NCI-H187 (cell line): Measurements from ENCODE around the gene CEP44.
"Not testable (repeated sequence)": the region's sequence is repeated elsewhere in the genome, so short reads cannot be mapped to it uniquely, and the experiment has no call there.

Experiments
- DNase-seq, 2 experiments: peaks; one replicate each; lab custom pipeline; 2025; lab: John Stamatoyannopoulos, UW

CEP44 gene

DNA sequence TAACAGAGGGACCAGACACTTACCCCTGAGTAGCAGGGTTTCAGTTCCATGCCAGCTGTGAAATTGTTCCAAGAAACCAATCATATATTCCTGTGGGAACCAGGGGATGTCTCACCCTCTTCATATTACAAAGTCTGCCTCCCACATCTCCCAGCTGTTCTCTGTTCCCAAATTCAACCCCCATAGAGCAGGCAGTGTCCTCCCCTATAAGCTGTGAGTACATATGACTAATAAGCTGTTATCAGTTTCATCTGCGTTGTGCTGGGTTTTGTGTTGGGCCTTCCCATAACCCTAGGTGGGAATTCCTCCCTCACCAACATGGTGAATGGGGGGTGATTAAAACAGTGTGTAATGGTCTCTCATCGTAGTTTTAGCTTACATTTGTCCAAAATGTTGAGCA lies 41.0 kb downstream of the CEP44 start:
- no peak for DNase-seq

GRCh38 chr4:174332741-174333493 lies 49.2 kb downstream of the CEP44 start:
- DNase-seq = no peak

DNA sequence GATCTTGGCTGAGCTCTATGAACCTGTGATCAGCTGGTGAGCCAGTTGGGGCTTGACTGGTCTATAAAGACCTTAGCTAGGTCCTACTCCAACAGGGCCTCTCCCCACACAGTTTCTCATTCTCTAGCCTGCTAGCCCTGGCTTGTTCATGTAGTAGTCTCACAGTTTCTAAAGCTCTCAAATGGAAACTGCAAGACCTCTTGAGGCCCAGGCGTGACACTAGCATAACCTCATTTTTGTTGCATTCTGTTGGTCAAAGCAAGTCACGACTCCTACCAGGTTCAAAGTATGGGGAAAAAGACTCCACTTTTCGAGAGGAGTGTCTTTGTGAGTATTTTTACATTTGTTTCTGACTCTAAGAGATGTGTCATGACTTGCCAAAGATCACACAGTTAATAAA lies 50.9 kb downstream of the CEP44 start:
- DNase-seq = no peak

DNA sequence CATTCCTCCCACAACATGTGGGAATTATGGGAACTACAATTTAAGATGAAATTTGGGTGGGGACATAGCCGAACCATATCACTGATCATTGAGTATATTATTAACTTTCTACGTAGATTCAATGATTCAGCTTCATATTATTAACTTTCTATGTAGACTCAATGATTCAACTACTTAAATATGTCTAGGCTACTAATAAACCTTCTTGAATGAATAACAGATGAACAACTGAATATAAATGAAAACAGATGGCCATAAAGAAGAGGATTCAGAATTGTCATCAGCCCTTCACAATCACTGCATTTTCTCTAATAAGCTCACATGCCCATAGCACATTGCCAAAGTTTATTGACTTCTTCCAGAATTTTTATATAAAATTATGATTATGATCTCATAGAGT lies 57.0 kb downstream of the CEP44 start:
- no peak for DNase-seq

DNA sequence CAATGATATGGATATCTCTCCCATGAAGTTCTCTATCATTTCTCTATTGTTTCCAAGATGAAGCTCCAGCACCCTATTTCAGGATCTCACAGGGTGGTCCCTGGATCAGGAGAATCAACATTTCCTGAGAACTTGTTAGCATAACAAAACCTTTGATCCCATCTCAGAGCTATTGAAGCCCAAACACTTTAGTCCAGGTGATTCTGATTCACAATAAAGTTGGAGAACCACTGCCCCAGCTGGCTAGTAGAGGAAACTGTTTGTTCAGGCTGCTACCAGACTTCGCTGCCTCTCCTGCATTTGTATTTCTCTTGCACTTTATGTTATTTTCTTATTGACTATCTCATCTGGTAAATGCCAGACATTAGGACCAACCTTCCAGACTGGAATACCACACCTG lies 65.4 kb downstream of the CEP44 start:
- DNase-seq = no peak

DNA sequence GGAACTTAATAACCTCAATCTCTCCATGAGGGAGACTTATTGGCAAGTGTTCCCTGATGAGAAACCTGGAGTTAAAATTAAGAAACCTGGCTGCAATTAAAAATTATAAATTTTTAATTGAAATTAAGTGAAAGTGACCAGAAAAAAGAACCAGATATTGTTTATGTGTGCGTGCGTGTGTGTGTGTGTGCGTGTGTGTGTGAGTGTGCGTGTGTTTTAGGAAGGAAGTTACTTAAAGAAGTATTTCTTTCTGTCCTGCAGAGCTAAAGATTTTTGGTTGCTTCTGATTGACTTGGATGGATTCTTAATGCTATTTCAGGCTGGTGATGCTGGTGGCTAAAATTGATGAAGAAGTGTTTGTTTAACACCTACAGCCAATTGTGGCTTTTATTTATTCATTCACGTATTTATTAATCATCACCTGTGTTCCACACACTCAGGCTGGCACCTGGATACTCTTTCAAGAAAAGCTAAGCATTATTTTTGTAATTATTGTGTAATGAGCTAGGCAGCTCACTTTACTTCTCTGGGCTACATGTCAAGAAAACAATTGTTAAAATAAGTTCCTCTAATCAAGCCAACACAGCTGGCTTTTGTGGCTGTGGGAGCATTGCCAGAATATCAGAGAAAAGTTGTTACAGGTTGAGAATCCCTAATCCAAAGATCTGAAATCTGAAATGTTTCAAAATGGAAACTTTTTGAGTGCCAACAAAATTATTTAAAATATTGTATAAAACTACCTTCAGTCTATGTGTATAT lies 68.5 kb downstream of the CEP44 start:
- no peak for DNase-seq

- DNase-seq = no peak
Observed at GRCh38 chr4:174357321-174357720, 73.6 kb downstream of the CEP44 start.

GRCh38 chr4:174358410-174358809 lies 74.7 kb downstream of the CEP44 start:
- no peak for DNase-seq

GRCh38 chr4:174358829-174359228 lies 75.1 kb downstream of the CEP44 start:
- DNase-seq = no peak

DNA sequence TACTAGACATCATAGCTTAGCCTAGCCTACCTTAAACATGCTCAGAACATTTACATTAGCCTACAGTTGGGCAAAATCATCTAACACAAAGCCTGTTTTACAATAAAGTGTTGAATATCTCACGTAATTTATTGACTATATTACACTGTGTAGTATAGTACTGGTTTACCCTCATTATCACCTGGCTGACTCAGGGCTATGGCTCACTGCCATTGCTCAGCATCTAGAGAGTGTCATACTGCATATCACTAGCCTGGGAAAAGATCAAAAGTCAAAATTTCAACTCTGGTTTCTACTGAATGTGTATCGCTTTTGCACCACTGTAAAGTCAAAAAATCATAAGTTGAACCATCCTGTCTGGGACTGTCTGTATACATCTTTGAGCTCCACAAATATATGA lies 78.6 kb downstream of the CEP44 start:
- DNase-seq = no peak

GRCh38 chr4:174363782-174364181 lies 80.1 kb downstream of the CEP44 start:
- not testable (repeated sequence) for DNase-seq

GRCh38 chr4:174365018-174365587 lies 81.4 kb downstream of the CEP44 start:
- DNase-seq = no peak

- DNase-seq = no peak
Observed at GRCh38 chr4:174369985-174370384, 86.3 kb downstream of the CEP44 start.

GRCh38 chr4:174373821-174374220 lies 90.1 kb downstream of the CEP44 start:
- DNase-seq = no peak

- no peak for DNase-seq
Observed at GRCh38 chr4:174375422-174375821, 91.7 kb downstream of the CEP44 start.

DNA sequence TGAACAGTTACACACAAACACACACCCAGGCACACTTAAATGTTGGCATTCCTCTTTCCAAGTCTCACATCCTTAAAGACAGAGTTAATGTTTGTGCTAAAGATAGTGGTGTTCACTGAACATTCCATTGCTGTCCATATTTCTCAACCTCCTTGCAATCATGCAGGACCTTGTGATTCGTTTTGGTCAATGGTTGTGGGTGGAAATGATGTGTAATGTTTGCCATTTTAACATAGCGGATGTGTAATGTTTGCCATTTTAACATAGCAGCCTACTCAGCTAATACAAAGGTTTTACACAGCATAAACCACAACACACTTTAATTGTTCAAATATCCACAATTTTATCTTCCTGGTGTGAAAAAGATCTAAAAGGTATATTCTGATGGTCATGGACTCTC lies 93.9 kb downstream of the CEP44 start:
- no peak for DNase-seq

- DNase-seq = no peak
Observed at GRCh38 chr4:174378951-174379350, 95.2 kb downstream of the CEP44 start.

DNA sequence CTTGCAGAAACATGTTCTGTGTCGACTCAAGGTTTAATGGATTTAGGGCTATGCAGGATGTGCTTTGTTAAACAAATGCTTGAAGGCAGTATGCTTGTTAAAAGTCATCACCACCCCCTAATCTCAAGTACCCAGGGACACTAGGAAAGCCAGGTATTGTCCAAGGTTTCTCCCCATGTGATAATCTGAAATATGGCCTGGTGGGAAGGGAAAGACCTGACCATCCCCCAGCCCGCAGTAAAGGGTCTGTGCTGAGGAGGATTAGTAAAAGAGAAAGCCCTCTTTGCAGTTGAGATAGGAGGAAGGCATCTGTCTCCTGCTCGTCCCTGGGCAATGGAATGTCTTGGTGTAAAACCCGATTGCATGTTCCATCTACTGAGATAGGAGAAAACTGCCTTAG lies 96.5 kb downstream of the CEP44 start:
- not testable (repeated sequence) for DNase-seq

- DNase-seq = no peak
Observed at GRCh38 chr4:174380699-174381439, 97.2 kb downstream of the CEP44 start.

DNA sequence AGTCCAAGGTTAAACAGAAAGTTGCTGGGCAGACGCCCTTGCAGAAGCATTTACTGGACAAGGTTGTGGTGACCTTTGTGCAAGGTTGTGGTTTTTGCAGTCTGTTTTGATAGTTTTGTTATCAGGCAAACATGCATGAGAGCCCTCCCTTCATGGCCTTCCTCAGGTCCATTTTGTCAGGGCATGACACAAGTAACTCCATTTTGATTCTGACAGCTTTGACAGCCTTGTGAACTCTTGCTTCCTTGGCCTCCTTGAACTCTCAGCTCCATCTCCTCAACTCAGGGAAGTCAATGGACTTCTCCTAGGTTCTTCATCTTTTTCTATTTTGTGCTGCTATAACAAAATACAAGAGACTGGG lies 97.7 kb downstream of the CEP44 start:
- DNase-seq = no peak
